GM11168 (cell line): ENCODE measurements around the gene PTPRN2.

ENCODE experiments used
- in situ Hi-C: fragments of 300-500 bp; cut with MboI; formaldehyde crosslinking; loops from one replicate; pipeline ENCODE4 v1.12.0; 2022; ENCODE audit warnings: low sequenced_read_pairs; ENCODE audit not compliant: unreplicated experiment

The PTPRN2 gene

DNA sequence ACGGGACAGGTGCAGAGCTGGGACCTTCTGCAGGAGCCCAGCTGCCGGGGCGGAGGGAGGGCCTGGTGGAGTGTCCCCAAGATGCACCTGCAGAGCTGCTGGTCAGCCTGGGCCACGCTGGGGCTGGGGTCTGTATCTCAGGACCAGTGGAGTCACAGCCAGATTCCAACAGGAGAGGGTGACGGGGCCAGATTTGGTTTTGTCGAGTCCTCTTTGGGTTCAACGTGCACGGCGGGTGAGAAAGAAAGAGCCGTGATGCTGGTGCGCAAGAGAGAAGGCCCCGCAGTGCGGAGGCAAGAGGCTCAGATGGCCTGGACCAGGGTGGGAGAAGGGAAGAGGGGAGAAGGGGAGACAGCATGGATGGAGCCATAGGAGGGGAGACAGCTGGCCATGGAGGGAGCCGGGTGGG lies 462.9 kb downstream of the PTPRN2 start:
- in situ Hi-C loops, result no loop called here

DNA sequence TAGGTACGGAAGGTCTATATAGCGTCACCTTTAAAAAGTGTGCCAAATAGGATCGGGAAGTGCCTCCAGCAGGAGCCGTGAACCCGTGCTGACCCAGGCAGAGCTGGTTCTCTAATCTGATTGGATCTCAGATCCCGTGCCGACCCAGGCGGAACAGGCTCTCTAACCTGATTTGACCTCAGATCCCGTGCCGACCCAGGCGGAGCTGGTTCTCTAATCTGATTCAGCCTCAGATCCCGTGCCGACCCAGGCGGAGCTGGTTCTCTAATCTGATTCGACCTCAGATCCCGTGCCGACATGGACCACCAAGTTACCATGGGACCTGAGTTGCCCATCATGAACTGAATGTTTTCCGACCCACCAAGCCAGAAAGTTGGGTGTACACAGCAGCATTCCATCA lies 463.9 kb downstream of the PTPRN2 start:
- in situ Hi-C loops, result no loop called here

DNA sequence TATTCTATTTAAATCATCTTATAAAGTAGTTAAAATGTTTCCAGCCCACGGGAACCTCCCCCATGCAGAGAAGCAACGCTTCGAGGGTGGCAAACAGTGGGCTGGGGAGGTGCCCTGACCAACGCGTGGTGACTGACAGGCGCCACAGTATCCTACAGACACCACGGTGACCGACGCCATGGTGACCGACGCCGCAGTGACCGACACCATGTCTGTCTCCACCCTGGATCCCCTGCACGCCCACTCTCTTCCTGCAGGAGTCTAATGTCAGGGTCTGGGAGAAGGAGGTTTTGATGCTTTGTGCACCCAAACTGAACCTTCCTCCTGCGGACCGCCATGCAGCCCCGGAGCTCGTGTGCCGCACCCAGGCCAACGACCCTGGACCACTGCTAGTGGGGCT lies 464.4 kb downstream of the PTPRN2 start:
- in situ Hi-C loops, result no loop called here

DNA sequence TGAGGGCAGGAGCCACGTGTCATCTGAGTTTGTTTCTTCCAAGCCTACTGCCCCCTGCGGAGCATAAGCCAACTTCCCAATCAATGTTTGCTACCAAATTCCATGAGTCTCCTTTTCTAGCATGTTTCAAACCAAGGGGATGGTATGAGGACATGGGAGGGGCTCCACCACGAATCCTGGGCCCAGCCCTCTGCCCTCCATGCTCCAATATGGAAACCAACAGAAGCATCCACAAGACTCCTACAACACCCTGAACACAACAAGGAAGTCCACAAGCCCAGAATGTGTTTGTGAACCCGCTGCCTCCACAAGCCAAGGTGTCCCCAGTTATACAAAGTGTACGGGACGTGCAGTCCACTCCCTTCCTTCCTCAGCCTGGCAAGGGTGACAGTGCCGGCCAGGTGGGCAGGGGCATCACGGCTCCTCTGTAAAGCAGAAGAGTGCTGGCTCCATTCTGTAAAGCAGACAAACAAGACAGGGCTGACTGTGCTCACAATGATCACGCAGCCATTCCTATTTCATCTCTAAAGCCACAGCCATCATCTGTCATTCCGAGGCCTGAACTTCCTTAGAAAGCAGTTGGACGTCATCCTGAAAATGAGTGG lies 466.1 kb downstream of the PTPRN2 start:
- in situ Hi-C loops, result no loop called here

DNA sequence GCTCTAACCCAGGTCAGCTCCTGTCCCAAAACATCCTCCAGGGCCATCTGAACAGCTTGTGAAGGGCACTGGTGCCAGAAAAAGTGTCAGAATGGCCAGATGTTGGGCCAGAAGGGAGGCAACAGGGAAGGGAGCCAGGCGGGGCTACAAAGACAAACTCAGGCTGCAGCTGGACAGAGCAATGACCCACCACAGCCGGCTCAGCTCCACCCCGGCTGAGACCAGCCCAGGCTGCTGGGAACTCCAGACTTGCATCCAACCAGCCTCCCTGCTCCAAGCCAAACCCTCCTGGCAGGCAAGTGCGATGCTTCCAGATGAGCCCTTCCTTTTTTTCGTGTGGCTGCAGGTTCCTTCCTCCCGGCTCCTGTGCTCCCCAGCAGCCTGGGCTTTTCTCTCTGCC lies 466.9 kb downstream of the PTPRN2 start:
- in situ Hi-C loops, result no loop called here

DNA sequence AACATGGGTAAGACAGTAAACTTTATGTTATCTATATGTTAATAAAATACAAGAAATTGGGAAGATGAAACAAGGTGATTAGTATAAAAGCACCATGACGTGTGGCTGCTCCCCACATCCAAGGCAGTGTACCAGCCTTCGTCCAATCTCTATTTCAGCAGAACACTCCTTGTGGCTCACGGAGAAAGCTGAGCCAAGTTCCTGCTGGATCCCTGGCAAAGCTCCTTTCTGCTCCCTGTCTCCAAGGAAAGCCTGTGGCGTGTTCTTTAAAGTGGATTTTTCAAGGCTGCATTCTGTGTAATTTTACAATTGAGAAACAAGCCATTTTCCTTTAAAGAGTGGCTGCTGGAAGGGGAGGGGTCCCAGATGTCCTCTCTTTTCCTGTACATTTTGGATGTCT lies 467.3 kb downstream of the PTPRN2 start:
- in situ Hi-C loops, result no loop called here

DNA sequence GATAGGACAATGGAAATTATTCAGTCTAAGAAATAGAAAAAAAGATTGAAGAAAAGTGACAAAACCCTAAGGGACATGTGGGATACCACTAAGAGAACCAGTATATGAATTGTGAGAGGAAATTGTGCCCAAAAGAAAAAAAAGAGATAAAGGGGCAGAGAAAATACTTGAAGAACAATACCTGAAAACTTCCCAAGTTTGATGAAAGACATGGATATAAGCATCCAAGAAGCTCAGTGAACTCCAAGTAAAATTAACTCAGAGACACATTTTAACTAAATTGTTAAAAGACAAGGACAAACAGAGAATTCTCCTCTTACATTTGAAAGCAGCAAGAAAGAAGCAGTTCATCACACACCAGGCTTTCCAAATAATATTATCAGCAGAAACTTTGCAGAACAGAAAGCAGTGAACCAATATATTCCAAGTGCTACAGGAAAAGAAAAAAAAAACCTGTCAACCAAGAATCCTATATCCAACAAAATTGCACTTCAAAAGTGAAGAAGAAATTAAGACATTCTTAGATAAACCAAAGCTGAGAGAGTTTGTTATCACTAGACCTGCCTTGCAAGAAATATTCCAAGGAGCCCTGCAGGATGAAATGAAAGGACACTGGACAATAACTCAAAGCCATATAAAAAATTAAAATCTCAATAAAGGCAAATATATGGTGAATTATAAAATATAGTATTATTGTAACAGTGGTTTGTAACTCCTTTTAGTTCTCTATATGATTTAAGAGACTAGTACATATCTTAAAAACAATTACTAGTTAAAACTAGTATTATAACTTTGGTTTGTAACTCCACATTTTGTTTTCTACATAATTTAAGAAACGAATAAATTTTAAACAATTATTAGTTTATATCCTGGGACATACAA lies 470.0 kb downstream of the PTPRN2 start:
- in situ Hi-C loops, result no loop called here

DNA sequence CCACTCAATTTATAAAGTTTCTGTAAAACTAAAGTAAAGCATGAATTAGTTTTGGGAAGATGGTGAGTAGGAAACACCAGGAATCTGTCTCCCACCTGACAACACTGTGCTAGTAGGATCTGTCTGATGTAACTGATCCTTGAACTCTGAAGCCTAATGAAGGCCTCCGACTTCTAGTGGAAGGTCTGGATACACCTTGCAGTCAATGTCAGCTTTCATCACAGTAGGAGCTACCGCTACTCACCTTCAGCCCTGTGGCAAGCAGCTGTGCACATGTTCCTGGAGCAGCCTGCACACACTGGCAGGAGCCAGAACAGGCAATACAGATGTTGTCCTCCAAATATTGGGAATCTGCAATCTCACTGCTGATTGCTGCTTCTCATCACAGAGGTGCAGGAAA lies 471.4 kb downstream of the PTPRN2 start:
- in situ Hi-C loops, result no loop called here

DNA sequence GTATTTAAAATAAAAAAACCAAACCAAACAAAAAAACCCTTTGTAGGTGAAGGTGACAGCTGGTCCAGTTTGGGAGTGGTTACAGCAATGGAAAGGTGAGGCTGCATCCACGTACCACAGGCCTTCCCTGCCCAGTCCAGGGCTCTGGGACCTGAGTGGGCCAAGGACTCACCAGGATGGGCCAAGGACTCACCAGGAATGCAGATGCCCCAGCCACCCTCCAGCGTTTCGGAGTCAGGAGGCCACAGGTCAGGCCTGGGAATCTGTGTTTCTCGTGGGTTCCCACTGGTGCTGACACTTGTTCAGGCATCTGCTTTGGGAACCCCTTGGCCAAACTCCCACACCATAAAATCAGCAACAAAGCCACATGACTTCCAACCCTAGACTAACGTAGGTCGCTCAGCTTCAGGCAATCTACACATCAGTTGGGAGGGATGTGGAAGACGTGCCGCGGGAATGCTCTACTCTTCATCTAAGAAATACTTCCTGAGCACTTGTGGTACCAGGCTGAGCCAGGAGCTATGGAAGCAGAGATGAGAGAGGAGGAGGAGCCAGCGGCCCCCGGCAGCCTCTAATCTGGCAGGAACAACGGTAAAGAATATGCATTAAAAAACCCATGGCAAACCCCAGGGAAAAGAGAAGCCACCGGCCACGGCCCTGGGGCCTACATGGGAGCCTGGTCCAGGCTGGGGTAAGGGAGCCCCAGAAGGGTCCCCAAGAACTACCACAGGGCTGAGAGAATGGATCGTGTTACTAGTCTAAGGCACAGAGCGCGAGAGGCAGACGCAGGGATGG lies 473.4 kb downstream of the PTPRN2 start:
- in situ Hi-C loops, result no loop called here

DNA sequence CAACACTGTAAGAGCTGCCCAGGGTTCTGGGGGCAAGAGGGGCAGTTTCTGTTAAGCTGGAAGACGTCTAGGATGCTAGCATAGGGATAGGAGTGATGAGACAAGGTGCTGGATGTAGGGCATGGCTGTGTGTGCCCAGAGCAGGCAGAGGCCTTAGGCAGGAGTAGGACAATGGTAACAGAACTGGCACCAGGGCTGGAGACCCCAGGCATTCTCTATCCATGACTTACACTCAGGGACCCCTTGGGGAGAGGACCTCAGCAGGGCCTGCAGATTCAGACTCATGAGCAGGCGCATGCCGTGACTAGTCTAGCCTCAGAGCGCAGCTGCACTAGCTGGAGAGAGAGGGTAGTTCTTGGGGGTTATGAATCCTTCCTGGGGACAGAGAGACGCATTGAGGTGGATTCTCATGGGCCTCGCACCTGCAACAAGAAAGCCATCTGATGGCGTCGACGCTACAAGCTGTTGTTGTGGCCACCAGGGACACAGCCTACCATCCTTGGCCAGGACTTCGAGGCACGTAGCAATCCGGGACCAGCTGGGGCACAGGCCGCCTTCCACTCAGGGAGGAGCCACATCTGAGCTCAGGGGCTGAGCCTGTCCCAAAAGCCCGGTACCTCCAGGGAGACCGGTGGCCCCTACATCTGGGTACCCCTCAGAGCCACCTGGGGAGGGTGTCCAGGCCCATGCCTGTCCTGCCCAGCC lies 474.1 kb downstream of the PTPRN2 start:
- in situ Hi-C loops, result no loop called here

DNA sequence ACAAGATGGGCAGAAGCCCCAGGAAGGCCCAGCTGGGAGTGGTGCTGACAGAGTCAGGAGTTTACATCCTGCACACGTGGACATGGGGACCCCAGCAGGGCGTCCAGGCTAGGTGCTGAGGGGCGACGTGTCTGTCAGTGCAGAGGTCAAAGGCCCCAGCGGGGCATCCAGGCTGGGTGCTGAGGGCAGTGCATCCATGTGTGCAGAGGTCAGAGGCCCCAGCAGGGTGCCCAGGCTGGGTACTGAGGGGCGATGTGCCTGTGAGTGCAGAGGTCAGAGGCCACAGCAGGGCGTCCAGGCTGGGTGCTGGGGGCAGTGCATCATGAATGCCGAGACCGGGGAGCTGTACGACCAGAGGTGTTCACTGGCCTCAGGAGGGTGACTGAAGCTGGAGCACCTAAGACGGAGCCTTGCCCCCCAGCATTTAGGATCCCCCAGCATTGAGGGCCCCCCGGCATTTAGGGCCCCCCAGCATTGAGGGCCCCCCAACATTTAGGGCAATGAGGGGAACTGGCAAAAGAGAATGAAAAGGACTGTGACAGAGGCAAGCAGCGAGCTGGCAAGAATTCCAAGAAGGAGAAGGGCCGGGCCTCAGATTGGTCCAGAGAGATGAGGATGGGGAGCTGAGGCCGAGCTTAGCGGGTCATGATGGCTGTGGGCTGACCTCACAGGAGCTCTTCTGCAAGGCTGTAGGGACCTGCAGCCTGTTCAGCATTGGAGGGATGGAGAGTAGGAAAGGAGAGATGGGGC lies 474.9 kb downstream of the PTPRN2 start:
- in situ Hi-C loops, result no loop called here

DNA sequence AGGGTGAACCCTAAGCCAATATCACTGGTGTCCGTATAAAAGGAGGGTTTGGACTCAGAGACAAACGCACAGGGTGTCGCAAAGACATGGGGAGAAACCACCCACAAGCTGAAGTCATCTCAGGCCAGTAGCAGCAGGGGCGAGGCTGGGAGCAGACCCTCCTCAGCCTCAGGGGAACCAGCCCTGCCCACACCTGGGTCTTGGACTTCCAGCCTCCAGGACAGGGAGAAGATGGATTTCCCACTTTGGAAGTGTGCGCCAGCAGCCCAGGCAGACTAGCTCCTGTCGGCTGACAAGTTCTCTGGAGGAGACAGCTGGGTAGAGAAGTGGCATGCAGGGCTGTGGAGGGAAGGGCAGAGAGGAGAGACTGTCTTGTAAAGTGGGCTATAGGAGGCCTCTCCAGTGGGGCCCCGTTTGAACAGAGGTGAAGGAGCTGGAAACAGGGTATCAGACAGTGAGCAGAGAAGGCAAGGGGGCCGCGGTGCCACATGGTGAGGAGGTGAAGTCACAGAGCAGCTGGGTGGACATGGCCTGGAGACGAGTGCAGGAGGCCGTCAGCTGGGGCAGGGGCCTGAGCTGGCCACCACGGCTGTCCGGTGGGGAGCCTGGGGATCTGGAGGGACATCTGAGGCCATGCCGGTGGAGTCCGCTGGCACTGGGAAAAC lies 475.6 kb downstream of the PTPRN2 start:
- in situ Hi-C loops, result no loop called here

DNA sequence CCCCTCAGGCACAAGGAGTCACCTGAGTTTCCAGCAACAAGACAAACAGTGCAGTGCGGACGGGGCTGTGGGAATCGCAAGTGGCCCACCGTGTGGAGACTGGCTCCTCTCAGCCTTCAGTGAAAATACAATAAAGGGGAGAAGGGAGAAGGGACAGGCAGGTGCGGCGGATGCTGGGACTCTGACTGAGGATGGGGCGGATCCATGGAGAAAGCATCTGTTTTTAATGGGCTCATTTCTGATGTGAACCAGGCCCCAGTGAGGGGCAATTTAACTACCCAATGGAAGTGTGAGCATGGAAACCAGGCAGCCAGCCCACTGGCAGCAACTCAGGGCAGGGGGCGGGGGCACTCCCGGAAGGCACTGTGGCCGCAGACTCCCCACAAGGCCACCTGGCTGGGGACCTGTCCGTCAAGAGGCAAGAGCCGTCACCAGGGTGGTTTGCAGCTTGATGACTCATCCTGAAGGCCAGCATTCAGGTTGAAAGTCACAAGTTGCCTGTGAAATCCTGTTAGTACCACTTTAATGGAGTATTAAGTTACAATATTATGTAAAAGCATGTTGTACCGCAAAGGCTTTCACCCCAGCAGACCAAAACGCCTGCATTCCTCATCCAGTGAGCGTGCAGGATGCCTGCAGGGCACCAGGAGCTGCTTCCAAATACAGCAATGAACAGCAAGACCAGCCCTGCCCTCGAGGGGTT lies 476.4 kb downstream of the PTPRN2 start:
- in situ Hi-C loops, result no loop called here

DNA sequence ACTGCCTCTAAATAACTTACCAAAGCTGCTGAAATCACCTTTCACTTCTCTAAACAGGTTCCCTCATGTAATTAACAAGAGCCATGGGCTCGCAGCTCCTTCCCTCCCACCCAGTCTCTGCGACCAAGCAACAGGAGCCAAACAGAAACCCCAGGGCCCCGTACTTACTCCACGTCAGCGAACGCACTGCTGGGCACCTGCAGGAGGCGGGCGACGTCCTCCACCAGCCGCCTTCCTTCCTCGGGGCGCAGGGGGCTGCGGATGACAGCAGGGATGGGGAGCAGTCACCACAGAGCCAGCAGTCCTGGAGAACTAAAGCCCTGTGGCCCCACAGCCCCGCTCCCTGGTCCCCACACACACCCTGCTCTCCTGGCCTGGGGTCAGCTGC lies 477.0 kb downstream of the PTPRN2 start:
- in situ Hi-C loops, result no loop called here

DNA sequence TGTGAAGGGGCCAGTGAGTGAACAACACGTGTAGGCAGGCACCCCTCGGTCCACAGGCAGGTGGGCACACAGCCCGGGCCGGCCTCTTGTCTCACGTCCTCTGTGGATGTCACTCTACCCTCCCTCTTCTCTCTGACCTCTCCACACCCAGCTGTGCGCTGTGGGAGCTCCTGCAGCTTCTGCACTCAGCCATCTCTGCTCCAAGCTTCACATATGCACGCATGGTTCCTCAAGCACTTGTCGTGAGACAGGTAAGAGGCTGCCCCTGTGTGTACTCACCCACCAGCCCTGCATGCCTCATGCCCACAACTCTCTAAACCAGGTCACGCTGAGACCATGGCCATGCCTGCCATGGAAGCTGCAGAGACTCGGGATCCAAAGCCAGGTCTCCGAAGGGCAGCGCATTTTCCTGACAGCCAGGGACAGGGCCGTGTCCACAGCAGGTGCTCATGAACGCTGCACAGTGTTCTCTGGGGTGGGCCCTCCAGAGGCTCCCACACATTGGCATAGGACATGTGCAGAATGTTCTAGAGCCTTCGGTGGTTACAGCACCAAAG lies 477.5 kb downstream of the PTPRN2 start:
- in situ Hi-C loops, result no loop called here

DNA sequence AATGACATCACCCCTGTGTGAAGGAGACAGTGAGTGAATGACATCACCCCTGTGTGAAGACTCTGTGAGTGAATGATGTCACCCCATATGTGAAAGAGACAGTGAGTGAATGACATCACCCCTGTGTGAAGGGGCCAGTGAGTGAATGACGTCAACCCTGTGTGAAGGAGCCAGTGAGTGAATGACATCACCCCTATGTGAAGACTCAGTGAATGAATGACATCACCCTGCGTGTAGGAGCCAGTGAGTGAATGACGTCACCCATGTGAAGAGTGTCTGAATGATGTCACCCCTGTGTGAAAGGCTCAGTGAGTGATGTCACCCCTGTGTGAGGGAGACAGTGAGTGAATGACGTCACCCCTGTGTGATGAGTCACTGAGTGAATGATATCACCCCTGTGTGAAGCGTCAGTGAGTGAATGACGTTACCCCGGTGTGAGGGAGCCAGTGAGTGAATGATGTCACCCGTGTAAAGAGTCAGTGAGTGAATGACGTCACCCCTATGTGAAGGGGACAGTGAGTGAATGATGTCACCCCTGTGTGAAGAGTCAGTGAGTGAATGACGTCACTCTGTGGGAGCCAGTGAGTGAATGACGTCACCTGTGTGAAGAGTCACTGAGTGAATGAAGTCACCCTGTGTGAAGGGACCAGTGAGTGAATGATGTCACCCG lies 478.1 kb downstream of the PTPRN2 start:
- in situ Hi-C loops, result no loop called here

DNA sequence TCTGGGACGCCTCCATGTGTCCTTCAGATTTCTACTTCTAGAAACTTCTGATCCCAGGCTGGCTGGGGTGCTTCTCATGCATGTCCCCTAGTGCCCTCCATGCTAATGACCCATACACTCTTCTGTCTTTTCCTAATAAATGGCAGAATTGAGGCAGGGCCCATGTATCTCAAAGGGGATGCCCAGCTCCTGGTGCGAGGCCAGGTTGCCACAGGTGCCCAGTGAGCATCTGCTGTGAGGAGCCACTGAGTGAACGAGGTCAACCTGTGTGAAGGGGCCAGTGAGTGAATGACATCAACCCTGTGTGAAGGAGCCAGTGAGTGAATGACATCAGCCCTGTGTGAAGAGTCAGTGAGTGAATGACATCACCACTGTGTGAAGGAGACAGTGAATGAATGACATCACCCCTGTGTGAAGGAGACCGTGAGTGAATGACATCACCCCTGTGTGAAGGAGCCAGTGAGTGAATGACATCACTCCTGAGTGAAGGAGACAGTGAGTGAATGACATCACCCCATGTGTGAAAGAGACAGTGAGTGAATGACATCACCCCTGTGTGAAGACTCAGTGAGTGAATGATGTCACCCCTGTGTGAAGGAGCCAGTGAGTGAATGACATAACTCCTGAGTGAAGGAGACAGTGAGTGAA lies 478.9 kb downstream of the PTPRN2 start:
- in situ Hi-C loops, result no loop called here
